HepG2 (cell line): ENCODE measurements around the gene GRAMD2A. TPM values are rescaled to one million over a fixed set of nuclear protein-coding genes. Genes with fewer than 3 reads are reported as not detected.
A peak's percentile ranks its signal among the peaks of the same experiment; 100 is the strongest.

ENCODE experiments used
- ARNT ChIP-seq: fragments of 450-650 bp; IDR thresholded peaks from 2 replicates; pipeline ENCODE4 v1.6.1; 2017
- CHD2 ChIP-seq: IDR thresholded peaks from 2 replicates; pipeline ENCODE4 v1.6.1; 2011; ENCODE audit warnings: low read depth, low read length, improper control_type of control experiment
- ELK4 ChIP-seq: sonication (generic); formaldehyde crosslinking; IDR thresholded peaks from 2 replicates; pipeline ENCODE4 v1.9.0; 2021; ENCODE audit warnings: missing genetic modification reagents, borderline replicate concordance
- FOXK2 ChIP-seq: fragments of 450-650 bp; IDR thresholded peaks from 2 replicates; pipeline ENCODE4 v1.6.1; 2016
- GABPA ChIP-seq, 2 experiments: IDR thresholded peaks; 2 replicates each; pipeline ENCODE4 v1.6.1; 2011 to 2016; ENCODE audit warnings: low read depth in 2 of 2, low read length in 1 of 2, missing biosample characterization in 1 of 2, missing genetic modification characterization in 1 of 2
- MATR3 ChIP-seq: sonication (generic); formaldehyde crosslinking; IDR thresholded peaks from 2 replicates; pipeline ENCODE4 v1.4.0; 2020; ENCODE audit warnings: missing genetic modification reagents
- NFE2L1 ChIP-seq: sonication (generic); formaldehyde crosslinking; IDR thresholded peaks from 2 replicates; pipeline ENCODE4 v1.4.0; 2020; ENCODE audit warnings: missing genetic modification reagents, mild to moderate bottlenecking, borderline replicate concordance
- PHF5A ChIP-seq: IDR thresholded peaks from one replicate; pipeline ENCODE4 v1.6.1; 2018; ENCODE audit warnings: low read depth, missing genetic modification reagents; ENCODE audit not compliant: unreplicated experiment
- SMYD3 ChIP-seq: sonication (generic); formaldehyde crosslinking; IDR thresholded peaks from 2 replicates; pipeline ENCODE4 v1.8.1; 2023; ENCODE audit warnings: mild to moderate bottlenecking, missing genetic modification reagents
- STAT5B ChIP-seq: sonication (generic); formaldehyde crosslinking; IDR thresholded peaks from 2 replicates; pipeline ENCODE4 v1.4.0; 2020; ENCODE audit warnings: missing genetic modification reagents
- THRA ChIP-seq: sonication (generic); formaldehyde crosslinking; IDR thresholded peaks from 2 replicates; pipeline ENCODE4 v1.4.0; 2020; ENCODE audit warnings: missing genetic modification reagents, borderline replicate concordance
- TIGD3 ChIP-seq: sonication (generic); formaldehyde crosslinking; IDR thresholded peaks from 2 replicates; pipeline ENCODE4 v1.5.1; 2020; ENCODE audit warnings: mild to moderate bottlenecking, missing genetic modification reagents, borderline replicate concordance
- YEATS2 ChIP-seq: sonication (generic); formaldehyde crosslinking; IDR thresholded peaks from 2 replicates; pipeline ENCODE4 v1.4.0; 2020; ENCODE audit warnings: missing genetic modification reagents, borderline replicate concordance
- ZNF138 ChIP-seq: sonication (generic); formaldehyde crosslinking; IDR thresholded peaks from 2 replicates; pipeline ENCODE4 v1.5.0; 2020; ENCODE audit warnings: mild to moderate bottlenecking, low read depth, missing genetic modification reagents
- ZNF354B ChIP-seq: sonication (generic); formaldehyde crosslinking; IDR thresholded peaks from 2 replicates; pipeline ENCODE4 v1.8.0; 2022; ENCODE audit warnings: mild to moderate bottlenecking, missing genetic modification reagents
- ZNF430 ChIP-seq: sonication (generic); formaldehyde crosslinking; IDR thresholded peaks from 2 replicates; pipeline ENCODE4 v1.9.0; 2021; ENCODE audit warnings: mild to moderate bottlenecking, missing genetic modification reagents
- ZNF547 ChIP-seq: sonication (generic); formaldehyde crosslinking; IDR thresholded peaks from 2 replicates; pipeline ENCODE4 v1.5.1; 2020; ENCODE audit warnings: mild to moderate bottlenecking, missing genetic modification reagents
- ZNF777 ChIP-seq: sonication (generic); formaldehyde crosslinking; IDR thresholded peaks from 2 replicates; pipeline ENCODE4 v1.4.0; 2020; ENCODE audit warnings: missing genetic modification reagents
- ZNF792 ChIP-seq: IDR thresholded peaks from 2 replicates; pipeline ENCODE4 v1.6.1; 2016
- ZNF891 ChIP-seq: sonication (generic); formaldehyde crosslinking; IDR thresholded peaks from 2 replicates; pipeline ENCODE4 v1.5.0; 2020; ENCODE audit warnings: mild to moderate bottlenecking, missing genetic modification reagents
- polyA plus RNA-seq, 8 experiments: library from polyadenylated mRNA; depleted of rRNA in 3 of 8; stranded (reverse) in 7 of 8; unstranded in 1 of 8; fragments of >200 nt; fragmentation: Illumina TruSeq in 4 of 8; extraction: Trizol in 4 of 8; gene quantifications; 2 replicates each; pipeline versions ENCODE4 v1.2.1 to v1.2.3, GENCODE V29; 2011 to 2016; ENCODE audit warnings: low read depth in 4 of 8, missing spikeins in 1 of 8, mixed read lengths in 1 of 8; ENCODE audit not compliant: insufficient read depth in 1 of 8
- total RNA-seq, 5 experiments: library from RNA; depleted of rRNA; stranded (reverse); fragments of >200 nt; fragmentation: Illumina TruSeq; extraction: Trizol; gene quantifications; 2 replicates each; pipeline ENCODE4 v1.2.3, GENCODE V29; 2016; ENCODE audit warnings: low read depth in 1 of 5
- TF ChIP-seq, protein P1 (sequence below): sonication (generic); formaldehyde crosslinking; IDR thresholded peaks from 2 replicates; pipeline ENCODE4 v1.5.1; 2020; ENCODE audit warnings: missing genetic modification reagents, mild to moderate bottlenecking, borderline replicate concordance
- TF ChIP-seq, protein P2 (sequence below): sonication (generic); formaldehyde crosslinking; IDR thresholded peaks from 2 replicates; pipeline ENCODE4 v1.4.0; 2020; ENCODE audit warnings: missing genetic modification reagents

GRAMD2A gene
- total and polyA plus RNA-seq, 2 of the 13 experiments (the other 11 are each of a cell fraction or from before 2014, with no cell fraction given), result 0.04 TPM; not detected in 1

GRCh38 chr15:72231066-72231832 lies 33.7 kb upstream of the GRAMD2A start, which contains the start of gene PKM (continued):
- no peak for TF ChIP-seq NFE2L1 (CRISPR knock-in tag)
- peak; percentile 29; the same call in 1 of the 2 replicates for TF ChIP-seq ZNF891 (CRISPR knock-in tag)
- no peak for TF ChIP-seq GABPA (IDR thresholded peaks at IDR 0.05; ENCODE audit: low read depth, low read length)
- TF ChIP-seq GABPA (CRISPR knock-in tag; IDR thresholded peaks at IDR 0.05; ENCODE audit: low read depth), result peak; percentile 41; the same call in 1 of the 2 replicates
- TF ChIP-seq, protein P1, sequence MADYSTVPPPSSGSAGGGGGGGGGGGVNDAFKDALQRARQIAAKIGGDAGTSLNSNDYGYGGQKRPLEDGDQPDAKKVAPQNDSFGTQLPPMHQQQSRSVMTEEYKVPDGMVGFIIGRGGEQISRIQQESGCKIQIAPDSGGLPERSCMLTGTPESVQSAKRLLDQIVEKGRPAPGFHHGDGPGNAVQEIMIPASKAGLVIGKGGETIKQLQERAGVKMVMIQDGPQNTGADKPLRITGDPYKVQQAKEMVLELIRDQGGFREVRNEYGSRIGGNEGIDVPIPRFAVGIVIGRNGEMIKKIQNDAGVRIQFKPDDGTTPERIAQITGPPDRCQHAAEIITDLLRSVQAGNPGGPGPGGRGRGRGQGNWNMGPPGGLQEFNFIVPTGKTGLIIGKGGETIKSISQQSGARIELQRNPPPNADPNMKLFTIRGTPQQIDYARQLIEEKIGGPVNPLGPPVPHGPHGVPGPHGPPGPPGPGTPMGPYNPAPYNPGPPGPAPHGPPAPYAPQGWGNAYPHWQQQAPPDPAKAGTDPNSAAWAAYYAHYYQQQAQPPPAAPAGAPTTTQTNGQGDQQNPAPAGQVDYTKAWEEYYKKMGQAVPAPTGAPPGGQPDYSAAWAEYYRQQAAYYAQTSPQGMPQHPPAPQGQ (CRISPR knock-in tag), result 0 out of 2 replicates have a peak, but pooled peaks have one; percentile 15
- TF ChIP-seq MATR3 (CRISPR knock-in tag), result no peak
- no peak for TF ChIP-seq ARNT
- TF ChIP-seq ZNF792 (CRISPR knock-in tag), result peak; percentile 87
- peak; percentile 96 for TF ChIP-seq ZNF547 (CRISPR knock-in tag)
- peak; percentile 94 for TF ChIP-seq ZNF430
- TF ChIP-seq ZNF138 (CRISPR knock-in tag), result no peak
- TF ChIP-seq ZNF354B, result no peak
- no peak; the same call in 1 of the 2 replicates for TF ChIP-seq YEATS2 (CRISPR knock-in tag)
- no peak for TF ChIP-seq FOXK2
- TF ChIP-seq, protein P2, sequence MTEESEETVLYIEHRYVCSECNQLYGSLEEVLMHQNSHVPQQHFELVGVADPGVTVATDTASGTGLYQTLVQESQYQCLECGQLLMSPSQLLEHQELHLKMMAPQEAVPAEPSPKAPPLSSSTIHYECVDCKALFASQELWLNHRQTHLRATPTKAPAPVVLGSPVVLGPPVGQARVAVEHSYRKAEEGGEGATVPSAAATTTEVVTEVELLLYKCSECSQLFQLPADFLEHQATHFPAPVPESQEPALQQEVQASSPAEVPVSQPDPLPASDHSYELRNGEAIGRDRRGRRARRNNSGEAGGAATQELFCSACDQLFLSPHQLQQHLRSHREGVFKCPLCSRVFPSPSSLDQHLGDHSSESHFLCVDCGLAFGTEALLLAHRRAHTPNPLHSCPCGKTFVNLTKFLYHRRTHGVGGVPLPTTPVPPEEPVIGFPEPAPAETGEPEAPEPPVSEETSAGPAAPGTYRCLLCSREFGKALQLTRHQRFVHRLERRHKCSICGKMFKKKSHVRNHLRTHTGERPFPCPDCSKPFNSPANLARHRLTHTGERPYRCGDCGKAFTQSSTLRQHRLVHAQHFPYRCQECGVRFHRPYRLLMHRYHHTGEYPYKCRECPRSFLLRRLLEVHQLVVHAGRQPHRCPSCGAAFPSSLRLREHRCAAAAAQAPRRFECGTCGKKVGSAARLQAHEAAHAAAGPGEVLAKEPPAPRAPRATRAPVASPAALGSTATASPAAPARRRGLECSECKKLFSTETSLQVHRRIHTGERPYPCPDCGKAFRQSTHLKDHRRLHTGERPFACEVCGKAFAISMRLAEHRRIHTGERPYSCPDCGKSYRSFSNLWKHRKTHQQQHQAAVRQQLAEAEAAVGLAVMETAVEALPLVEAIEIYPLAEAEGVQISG (CRISPR knock-in tag), result peak; percentile 59; the same call in 1 of the 2 replicates
- no peak for TF ChIP-seq TIGD3 (CRISPR knock-in tag)
- TF ChIP-seq ELK4 (CRISPR knock-in tag), result no peak
- peak; percentile 25 for TF ChIP-seq SMYD3 (CRISPR knock-in tag)
- TF ChIP-seq CHD2, result peak; percentile 87
- TF ChIP-seq PHF5A (CRISPR knock-in tag), result peak; percentile 69
- TF ChIP-seq THRA, result peak; percentile 58
- no peak for TF ChIP-seq STAT5B (CRISPR knock-in tag)
- no peak for TF ChIP-seq ZNF777 (CRISPR knock-in tag)
